Raji (cell line): ENCODE results near the gene CTIF.

Experiments
- POLR2A ChIP-seq: IDR thresholded peaks from 2 replicates; pipeline ENCODE4 v1.6.1; 2011; ENCODE audit warnings: low read depth, low read length, control low read depth; ENCODE audit not compliant: insufficient read depth

CTIF gene

GRCh38 chr18:48558248-48558647, 19.4 kb downstream of the CTIF start:
- no peak for TF ChIP-seq POLR2A

- no peak for TF ChIP-seq POLR2A
Observed at GRCh38 chr18:48560491-48560890, 21.7 kb downstream of the CTIF start.

GRCh38 chr18:48562075-48562474, 23.2 kb downstream of the CTIF start:
- TF ChIP-seq POLR2A: no peak

- no peak for TF ChIP-seq POLR2A
Observed at GRCh38 chr18:48563027-48563426, 24.2 kb downstream of the CTIF start.

- TF ChIP-seq POLR2A: no peak
Observed at GRCh38 chr18:48564139-48564538, 25.3 kb downstream of the CTIF start.

- no peak for TF ChIP-seq POLR2A
Observed at GRCh38 chr18:48565105-48565504, 26.3 kb downstream of the CTIF start.

- TF ChIP-seq POLR2A: no peak
Observed at GRCh38 chr18:48566589-48566988, 27.8 kb downstream of the CTIF start.

GRCh38 chr18:48567388-48567787, 28.6 kb downstream of the CTIF start:
- TF ChIP-seq POLR2A: no peak

- TF ChIP-seq POLR2A: no peak
Observed at GRCh38 chr18:48569139-48569914, 30.5 kb downstream of the CTIF start.

- TF ChIP-seq POLR2A: no peak
Observed at GRCh38 chr18:48569915-48570264, 31.1 kb downstream of the CTIF start.

- no peak for TF ChIP-seq POLR2A
Observed at GRCh38 chr18:48570313-48570712, 31.5 kb downstream of the CTIF start.

- no peak for TF ChIP-seq POLR2A
Observed at GRCh38 chr18:48571639-48572384, 33.0 kb downstream of the CTIF start.

- TF ChIP-seq POLR2A: no peak
Observed at GRCh38 chr18:48572402-48573126, 33.7 kb downstream of the CTIF start.

GRCh38 chr18:48573632-48574283, 34.9 kb downstream of the CTIF start:
- no peak for TF ChIP-seq POLR2A

- no peak for TF ChIP-seq POLR2A
Observed at GRCh38 chr18:48574667-48575300, 36.0 kb downstream of the CTIF start.
